Right kidney (tissue), 1 donor: Measurements from ENCODE around the gene CHODL.

Experiments used
- DNase-seq: peaks from one replicate; pipeline ENCODE4 v3.0.0-alpha.2; 2016

The CHODL gene

DNA sequence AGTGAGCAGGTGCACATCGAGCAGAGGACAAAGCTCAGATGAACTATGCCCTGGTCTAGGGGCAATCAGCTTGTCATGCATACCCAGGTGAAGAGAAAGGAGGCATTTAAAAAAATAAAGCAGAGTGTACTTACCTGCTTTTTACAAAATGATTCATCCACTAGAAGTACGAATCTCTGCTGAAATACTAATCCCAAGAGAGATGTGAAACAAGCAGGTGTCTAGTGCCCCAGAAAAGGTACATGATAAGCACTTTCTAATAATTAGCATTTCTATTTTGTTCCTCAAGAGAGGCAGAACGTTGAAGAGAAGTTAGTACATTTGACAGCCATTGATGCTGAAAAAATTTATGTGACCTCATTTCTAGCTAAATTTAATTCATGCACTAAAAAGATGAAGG is 31.1 kb downstream of the CHODL start:
- no peak for DNase-seq

DNA sequence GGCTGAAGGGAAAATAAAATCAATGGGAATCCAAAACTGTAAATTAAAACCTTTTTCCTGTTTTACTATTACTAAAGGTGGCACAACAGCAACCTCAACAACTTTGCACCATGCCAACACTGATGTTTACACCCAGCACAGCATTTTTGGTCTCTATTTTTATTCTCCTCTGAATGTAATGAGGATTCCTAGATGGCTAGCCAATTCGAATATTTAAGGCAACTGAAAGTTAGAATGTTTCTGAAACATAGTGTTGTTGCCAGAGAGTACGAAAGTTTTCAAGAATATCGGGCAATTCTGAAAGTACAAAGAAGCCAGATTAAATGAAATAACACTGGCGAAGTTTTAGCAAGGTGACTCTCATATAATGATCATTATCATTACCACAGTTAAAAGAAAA is 40.7 kb downstream of the CHODL start:
- no peak for DNase-seq

DNA sequence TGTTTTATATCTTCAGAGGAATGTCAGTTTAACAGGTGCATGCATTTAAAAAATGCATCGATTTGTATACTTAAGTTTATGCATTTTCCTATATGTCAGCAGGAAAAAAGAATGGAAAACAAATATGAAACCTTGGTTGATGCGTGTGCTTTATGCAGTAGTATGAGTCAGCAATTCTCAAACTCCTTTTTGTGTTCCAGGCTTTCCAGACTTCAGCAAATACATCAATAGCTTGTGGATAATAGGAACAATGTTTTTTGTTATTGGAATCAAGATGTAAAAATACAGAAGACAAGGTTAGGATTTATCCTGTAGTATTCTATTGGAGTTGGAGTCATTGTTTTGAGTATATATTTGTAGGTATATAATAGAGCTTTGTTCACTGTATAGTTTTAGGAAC is 45.2 kb downstream of the CHODL start:
- DNase-seq, result no peak

DNA sequence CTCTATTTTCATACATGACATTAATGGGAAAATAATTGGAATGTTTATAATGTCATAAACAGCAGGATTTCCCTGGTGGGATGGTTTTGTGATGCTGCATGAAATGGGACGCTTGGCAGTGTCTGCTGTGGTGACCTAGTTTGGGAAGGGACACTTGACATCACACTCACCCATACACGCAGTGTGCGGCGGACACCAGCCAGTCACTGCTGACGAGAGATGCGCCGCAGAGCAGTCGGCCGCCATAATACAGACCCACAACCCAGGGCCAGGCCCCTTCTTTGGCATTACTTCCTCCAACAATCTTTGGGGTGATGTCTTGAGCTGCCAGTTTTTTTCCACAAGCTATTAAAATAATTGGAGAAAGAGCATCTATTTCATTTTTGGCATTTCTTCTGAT is 49.5 kb downstream of the CHODL start:
- DNase-seq, result no peak

DNA sequence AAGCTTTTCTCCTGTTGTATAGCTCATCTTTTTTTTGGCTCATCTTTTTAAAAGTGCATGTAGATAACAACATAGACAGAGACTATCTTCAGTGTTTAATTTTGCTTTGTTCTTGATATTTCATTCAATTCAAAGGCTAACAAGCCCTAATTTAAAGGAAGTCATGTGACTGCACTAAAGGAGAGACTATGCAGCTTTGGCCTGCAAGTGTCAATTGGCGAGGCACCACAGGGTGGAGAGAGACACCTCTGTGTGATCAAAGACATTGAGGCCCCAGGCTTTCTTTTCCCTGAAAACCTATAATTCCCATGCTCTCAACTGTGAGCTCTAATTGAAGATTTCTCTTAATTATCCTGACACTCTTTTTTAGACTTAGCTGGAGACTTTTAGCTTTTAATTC is 53.6 kb downstream of the CHODL start:
- no peak for DNase-seq
